Nephron progenitor cell (in vitro differentiated cells): Measurements from ENCODE around the gene RFC5.
A peak's percentile ranks its signal among the peaks of the same experiment; 100 is the strongest.

ENCODE experiments used
- DNase-seq: peaks from one replicate; pipeline ENCODE4 v3.0.0; 2021
- H3K27ac Mint-ChIP-seq: 2 replicates; pipeline ENCODE4 v1.8.0; 2021; ENCODE audit warnings: mild to moderate bottlenecking, moderate library complexity, mixed read lengths
- H3K27me3 Mint-ChIP-seq: 2 replicates; pipeline ENCODE4 v1.8.0; 2021; ENCODE audit warnings: mild to moderate bottlenecking, low read depth, mixed read lengths; ENCODE audit not compliant: poor library complexity
- H3K36me3 Mint-ChIP-seq: 2 replicates; pipeline ENCODE4 v1.8.0; 2021; ENCODE audit warnings: low read depth, mixed read lengths
- H3K4me1 Mint-ChIP-seq: 2 replicates; pipeline ENCODE4 v1.8.0; 2021; ENCODE audit warnings: mixed read lengths
- H3K4me3 Mint-ChIP-seq: 2 replicates; pipeline ENCODE4 v1.8.0; 2021; ENCODE audit warnings: mild to moderate bottlenecking, moderate library complexity, mixed read lengths
- H3K9me3 Mint-ChIP-seq: 2 replicates; pipeline ENCODE4 v1.8.0; 2021; ENCODE audit warnings: mild to moderate bottlenecking, moderate library complexity, mixed read lengths
- CTCF ChIP-seq: fragments of 200-600 bp; sonication (generic); IDR thresholded peaks from 2 replicates; pipeline ENCODE4 v1.5.0; 2021; ENCODE audit warnings: antibody characterized with exemption

RFC5 gene

DNA sequence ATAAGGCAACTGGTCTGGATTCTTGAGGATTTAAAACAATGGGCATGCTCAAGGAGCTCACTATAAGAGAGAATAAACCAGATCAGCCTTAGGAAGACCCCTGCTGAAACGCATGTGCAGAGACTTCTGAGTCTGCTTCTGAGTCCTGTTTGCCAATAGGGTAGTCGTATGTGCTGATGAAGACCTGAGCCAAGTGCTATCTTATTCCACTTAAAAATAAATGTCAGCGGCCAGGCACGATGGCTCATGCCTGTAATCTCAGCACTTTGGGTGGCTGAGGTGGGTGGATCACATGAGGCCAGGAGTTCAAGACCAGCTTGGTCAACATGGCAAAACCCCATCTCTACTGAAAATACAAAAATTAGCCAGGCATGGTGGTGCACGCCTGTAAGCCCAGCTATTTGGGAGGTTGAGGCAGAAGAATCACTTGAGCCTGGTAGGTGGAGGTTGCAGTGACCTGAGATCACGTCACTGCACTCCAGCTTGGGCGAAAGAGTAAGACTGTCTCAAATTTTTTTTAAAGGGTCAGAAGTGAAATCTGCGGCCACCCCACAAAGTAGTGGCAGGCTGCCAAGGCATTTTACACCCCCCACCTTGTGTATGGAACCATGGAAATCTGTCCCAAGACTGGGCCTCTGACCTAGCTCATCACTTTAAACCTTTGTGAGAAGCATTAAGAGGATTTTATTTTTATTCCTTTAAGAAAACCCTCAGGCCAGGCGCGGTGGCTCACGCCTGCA, 20.3 kb downstream of the RFC5 start:
- TF ChIP-seq CTCF = no peak
- Mint-ChIP-seq H3K36me3 (peaks cover 57% of the 10 kb centered on the region), H3K4me1 (no peaks in the 10 kb centered on the region)

DNA sequence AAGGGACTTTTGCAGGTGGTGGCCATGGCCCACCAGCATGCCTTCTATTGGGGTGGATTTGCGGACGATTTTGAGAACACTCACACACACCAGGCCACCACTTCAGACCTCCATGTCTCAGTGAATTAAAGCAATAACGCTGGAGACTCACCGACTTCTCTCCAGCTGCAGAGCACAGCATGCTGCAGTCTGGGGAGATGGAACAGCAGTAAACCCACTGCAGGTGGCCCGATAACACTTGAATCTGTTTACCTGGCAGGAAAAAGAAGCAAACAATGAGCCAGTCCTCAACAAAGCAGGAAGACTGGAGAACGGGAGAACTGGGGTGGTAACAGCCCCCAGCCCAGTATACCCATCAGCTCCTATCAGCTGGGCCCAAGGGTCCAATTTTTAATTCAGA, 21.6 kb downstream of the RFC5 start:
- Mint-ChIP-seq H3K4me1 (no peaks in the 10 kb centered on the region), H3K4me3 (no peak overlapping the region), H3K36me3 (peaks cover 66% of the 10 kb centered on the region), H3K27ac (no peak overlapping the region), H3K9me3 (peaks cover 5% of the 10 kb centered on the region), H3K27me3 (no peaks in the 10 kb centered on the region)
- TF ChIP-seq CTCF = no peak
- no peak for DNase-seq

More for the DNA sequence above, 20.3 kb downstream of the RFC5 start:
- H3K4me3 Mint-ChIP-seq = no peak overlapping the region
- DNase-seq = no peak
- peaks cover 5% of the 10 kb centered on the region for H3K9me3 Mint-ChIP-seq
- peak overlapping the region; percentile 52 for H3K27ac Mint-ChIP-seq
- no peaks in the 10 kb centered on the region for H3K27me3 Mint-ChIP-seq

DNA sequence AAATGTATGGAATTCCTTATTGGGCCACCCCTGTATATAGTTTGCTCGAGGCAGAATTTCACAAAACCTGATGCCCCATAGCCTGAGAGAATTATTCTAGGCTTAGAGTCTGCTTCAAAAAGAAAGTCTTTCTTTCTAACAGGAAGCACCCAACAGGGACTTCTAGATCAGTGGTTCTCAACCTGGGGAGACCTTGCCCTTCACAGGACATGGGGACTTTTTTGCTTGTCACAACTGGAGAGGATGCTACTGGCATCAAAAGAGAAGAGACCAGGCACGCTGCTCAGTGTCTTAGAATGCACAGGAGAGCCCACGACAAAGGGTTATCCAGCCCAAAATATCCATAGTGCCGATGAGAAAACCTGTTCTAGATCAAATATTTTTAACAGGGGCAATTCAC, 25.6 kb downstream of the RFC5 start:
- peaks cover 73% of the 10 kb centered on the region for H3K36me3 Mint-ChIP-seq
- H3K4me3 Mint-ChIP-seq = no peak overlapping the region
- peaks cover 2% of the 10 kb centered on the region for H3K4me1 Mint-ChIP-seq
- peaks cover 5% of the 10 kb centered on the region for H3K9me3 Mint-ChIP-seq
- DNase-seq = no peak
- no peak overlapping the region for H3K27ac Mint-ChIP-seq
- TF ChIP-seq CTCF = no peak
- H3K27me3 Mint-ChIP-seq = no peaks in the 10 kb centered on the region

GRCh38 chr12:118044075-118044474, 27.6 kb downstream of the RFC5 start:
- H3K4me1 Mint-ChIP-seq = peaks cover 4% of the 10 kb centered on the region

DNA sequence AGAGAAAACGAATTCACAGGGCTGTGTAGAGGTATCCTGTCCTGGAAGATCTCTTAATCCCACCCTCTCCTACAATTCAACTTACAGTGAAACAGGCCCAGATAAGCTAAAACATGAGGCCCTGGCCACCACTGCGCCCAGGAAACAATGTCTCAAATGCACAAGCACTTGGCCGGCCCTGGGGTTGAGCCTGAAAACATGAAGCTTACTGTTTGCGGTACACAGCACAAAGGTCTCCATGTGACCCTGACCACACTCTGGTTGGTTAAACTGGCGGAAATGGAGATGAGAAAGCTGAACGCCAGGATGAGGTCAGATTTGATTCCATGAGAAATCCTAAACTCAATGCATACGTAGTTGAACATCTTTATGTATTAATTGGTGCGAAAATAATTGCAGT, 28.1 kb downstream of the RFC5 start:
- Mint-ChIP-seq H3K4me1 (peaks cover 4% of the 10 kb centered on the region), H3K9me3 (peaks cover 5% of the 10 kb centered on the region), H3K36me3 (peaks cover 65% of the 10 kb centered on the region), H3K27me3 (no peaks in the 10 kb centered on the region), H3K27ac (no peak overlapping the region), H3K4me3 (no peak overlapping the region)
- DNase-seq = no peak
- no peak for TF ChIP-seq CTCF

More at GRCh38 chr12:118044075-118044474, 27.6 kb downstream of the RFC5 start:
- DNase-seq = no peak
- Mint-ChIP-seq H3K27ac (no peak overlapping the region), H3K27me3 (no peaks in the 10 kb centered on the region), H3K4me3 (no peak overlapping the region), H3K36me3 (peaks cover 65% of the 10 kb centered on the region), H3K9me3 (peaks cover 5% of the 10 kb centered on the region)
- no peak for TF ChIP-seq CTCF

GRCh38 chr12:118046430-118046829, 29.9 kb downstream of the RFC5 start:
- TF ChIP-seq CTCF = no peak
- H3K27ac Mint-ChIP-seq = no peak overlapping the region
- peaks cover under 1% of the 10 kb centered on the region for H3K9me3 Mint-ChIP-seq
- no peak overlapping the region for H3K4me3 Mint-ChIP-seq
- H3K27me3 Mint-ChIP-seq = no peaks in the 10 kb centered on the region
- peaks cover 4% of the 10 kb centered on the region for H3K4me1 Mint-ChIP-seq
- peaks cover 74% of the 10 kb centered on the region for H3K36me3 Mint-ChIP-seq
- DNase-seq = no peak
